Neutrophil (primary cell): Measurements from ENCODE around the gene CREB5.

Source experiments
- H3K27ac ChIP-seq: fragments of 200-600 bp; sonication (generic); 2 replicates; pipeline ENCODE4 v1.5.1; 2016; ENCODE audit warnings: mild to moderate bottlenecking, moderate library complexity
- H3K27me3 ChIP-seq: fragments of 200-600 bp; sonication (generic); 2 replicates; pipeline ENCODE4 v1.6.0; 2016; ENCODE audit warnings: mild to moderate bottlenecking
- H3K36me3 ChIP-seq: fragments of 200-600 bp; sonication (generic); 2 replicates; pipeline ENCODE4 v1.5.1; 2017
- H3K4me1 ChIP-seq, 2 experiments: fragments of 200-600 bp in 1 of 2; sonication (generic) in 1 of 2; 1 replicate in 1 of 2; 2 replicates in 1 of 2; pipeline versions ENCODE4 v1.5.1 to v1.6.1; 2013 to 2016; ENCODE audit warnings: low read depth in 1 of 2, low read length in 1 of 2, mild to moderate bottlenecking in 1 of 2, moderate library complexity in 1 of 2; ENCODE audit not compliant: control insufficient read depth in 1 of 2, insufficient read depth in 1 of 2
- H3K4me3 ChIP-seq, 2 experiments: fragments of 200-600 bp in 1 of 2; sonication (generic) in 1 of 2; 1 replicate in 1 of 2; 2 replicates in 1 of 2; pipeline ENCODE4 v1.5.1; 2013 to 2016; ENCODE audit warnings: low read depth in 1 of 2, low read length in 1 of 2, mild to moderate bottlenecking in 1 of 2, moderate library complexity in 1 of 2
- H3K9me3 ChIP-seq: fragments of 200-600 bp; sonication (generic); 2 replicates; pipeline ENCODE4 v1.5.1; 2016
- CTCF ChIP-seq: fragments of 200-600 bp; sonication (generic); IDR thresholded peaks from 2 replicates; pipeline ENCODE4 v1.5.1; 2016; ENCODE audit warnings: antibody characterized with exemption

CREB5 gene

DNA sequence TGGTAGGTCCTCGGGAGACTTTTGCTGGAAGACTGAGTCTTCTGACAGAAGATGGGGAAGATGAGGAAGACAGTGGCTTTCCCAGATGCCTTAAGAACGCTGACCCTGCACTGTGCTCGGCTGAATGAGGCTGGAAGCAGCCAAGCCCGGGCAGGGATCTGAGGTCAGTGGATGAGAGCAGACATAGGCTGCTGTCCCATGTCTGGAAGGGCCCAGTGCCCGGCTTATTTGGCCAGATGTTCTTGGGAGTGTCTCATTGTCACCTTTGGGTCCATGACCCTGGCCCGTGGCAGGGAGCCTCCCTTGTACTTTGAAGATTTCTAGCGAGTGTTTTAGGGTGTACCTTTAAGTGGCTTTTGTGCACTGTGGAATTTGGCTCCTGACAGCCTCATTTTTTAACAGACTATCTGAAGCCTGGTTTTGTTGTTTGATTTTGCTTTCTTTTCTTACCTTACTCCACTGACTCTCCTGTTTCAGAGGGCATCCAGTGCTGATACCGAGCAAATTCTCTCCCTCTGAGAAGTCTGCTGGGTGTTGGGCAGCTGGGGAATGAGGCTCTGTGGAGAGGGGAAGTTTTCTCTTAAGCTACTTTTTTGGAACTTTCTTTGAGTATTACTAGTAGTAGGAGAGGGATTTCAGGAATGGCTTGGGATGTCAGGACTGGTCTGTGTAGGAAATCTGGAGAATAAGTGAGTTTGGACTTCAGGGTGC, 61.4 kb downstream of the CREB5 start:
- Histone ChIP-seq H3K27me3 (peaks cover 5% of the 10 kb centered on the region), H3K4me3 (no peak overlapping the region), H3K4me1 (no peaks in the 10 kb centered on the region), H3K36me3 (no peaks in the 10 kb centered on the region), H3K27ac (no peak overlapping the region), H3K9me3 (no peaks in the 10 kb centered on the region)
- no peak for TF ChIP-seq CTCF

DNA sequence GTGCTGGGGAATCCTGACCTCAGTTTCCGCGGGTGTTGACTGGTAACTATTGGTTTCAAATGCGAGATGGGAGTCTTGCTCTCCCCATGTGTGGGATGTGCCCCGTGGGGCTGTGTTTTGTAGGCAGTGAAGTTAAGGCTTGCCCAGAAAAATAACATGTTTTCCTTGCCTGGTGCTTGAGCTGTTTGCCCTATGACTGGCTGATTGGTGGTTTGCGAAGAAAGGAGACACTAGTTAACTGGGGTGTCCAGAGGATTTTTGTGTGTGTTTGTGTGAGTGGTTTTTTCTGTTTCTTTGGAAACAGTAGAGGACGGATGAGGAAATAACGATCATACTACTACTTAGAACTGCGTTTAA, 61.9 kb downstream of the CREB5 start:
- Histone ChIP-seq H3K4me1 (no peaks in the 10 kb centered on the region), H3K36me3 (no peaks in the 10 kb centered on the region), H3K4me3 (no peak overlapping the region), H3K27ac (no peak overlapping the region), H3K9me3 (no peaks in the 10 kb centered on the region), H3K27me3 (peaks cover 5% of the 10 kb centered on the region)
- TF ChIP-seq CTCF, result no peak

- H3K9me3 ChIP-seq, result no peaks in the 10 kb centered on the region
- H3K4me3 ChIP-seq, result no peak overlapping the region
- H3K4me1 ChIP-seq, result no peaks in the 10 kb centered on the region
- H3K36me3 ChIP-seq, result no peaks in the 10 kb centered on the region
- TF ChIP-seq CTCF, result no peak
- peaks cover 5% of the 10 kb centered on the region for H3K27me3 ChIP-seq
- H3K27ac ChIP-seq, result no peak overlapping the region
Observed at GRCh38 chr7:28474640-28475039, 62.3 kb downstream of the CREB5 start.

DNA sequence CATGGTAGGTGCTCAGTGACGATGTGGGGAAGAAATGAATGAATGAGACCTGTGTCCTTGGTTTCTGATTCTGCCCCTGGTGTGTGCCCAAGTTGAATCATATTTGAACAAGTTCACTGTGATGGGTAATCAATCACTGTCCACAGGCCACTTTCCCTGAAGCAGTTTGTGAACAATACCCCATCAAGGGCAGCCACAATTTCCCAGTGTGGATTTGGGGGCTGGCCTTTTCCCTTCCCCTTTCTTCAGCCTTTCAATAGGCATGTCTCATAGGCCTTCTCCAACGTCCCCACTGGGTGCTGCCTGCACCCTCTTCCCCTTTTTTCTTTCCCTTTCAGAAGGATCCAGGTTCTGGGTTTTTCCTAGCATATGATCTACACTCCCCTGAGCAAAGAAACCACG, 64.7 kb downstream of the CREB5 start:
- Histone ChIP-seq H3K9me3 (no peaks in the 10 kb centered on the region), H3K4me3 (no peak overlapping the region), H3K36me3 (no peaks in the 10 kb centered on the region), H3K27me3 (peaks cover 19% of the 10 kb centered on the region), H3K4me1 (no peaks in the 10 kb centered on the region), H3K27ac (no peak overlapping the region)
- no peak for TF ChIP-seq CTCF

DNA sequence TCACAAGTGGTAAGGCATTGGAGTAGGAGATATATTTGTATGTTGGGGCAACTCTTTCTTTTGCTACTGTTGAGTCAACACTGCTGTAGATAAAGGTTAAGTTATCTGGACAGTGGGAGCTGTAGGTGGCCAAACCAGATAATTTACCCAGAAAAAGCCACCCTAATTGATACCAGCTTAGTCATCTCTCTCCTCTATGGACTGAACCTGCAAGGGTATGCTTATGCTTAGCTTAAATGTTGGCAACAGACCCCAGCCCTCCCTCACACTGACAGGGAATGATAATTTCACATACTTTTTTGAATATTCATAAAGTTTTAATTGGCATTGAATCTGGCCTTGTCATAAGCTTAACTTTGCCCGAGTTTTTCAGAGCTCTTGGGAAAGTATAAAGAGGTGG, 66.3 kb downstream of the CREB5 start:
- no peak for TF ChIP-seq CTCF
- Histone ChIP-seq H3K27me3 (peaks cover 30% of the 10 kb centered on the region), H3K27ac (no peak overlapping the region), H3K9me3 (no peaks in the 10 kb centered on the region), H3K4me1 (no peaks in the 10 kb centered on the region), H3K36me3 (no peaks in the 10 kb centered on the region), H3K4me3 (no peak overlapping the region)
